Measurements from ENCODE around the gene NEURL1B.

DNA sequence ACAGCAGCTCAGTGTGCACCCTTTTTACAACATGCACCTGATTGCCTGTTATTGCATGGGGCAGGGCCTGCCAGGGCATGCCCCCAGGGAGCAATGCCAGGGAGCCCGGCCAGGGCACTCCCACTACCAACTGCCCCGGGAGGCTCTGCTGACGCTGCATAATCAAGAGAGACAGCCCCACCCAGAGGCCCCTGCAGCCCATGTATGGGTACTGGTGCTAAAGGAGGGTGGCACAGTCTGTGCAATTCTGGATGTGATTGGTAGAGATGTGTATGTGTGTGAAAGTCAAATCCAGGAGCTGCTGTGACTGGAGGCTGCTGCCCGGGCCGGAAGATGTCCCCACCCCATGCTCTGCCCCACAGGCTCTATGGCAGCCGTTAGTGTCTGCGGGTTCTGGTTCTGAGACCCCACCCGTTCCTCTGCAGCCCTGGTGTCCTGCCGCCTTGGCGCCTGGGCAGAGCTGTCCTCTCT, 3.9 kb upstream of the NEURL1B start:
- TF ChIP-seq, protein P1, sequence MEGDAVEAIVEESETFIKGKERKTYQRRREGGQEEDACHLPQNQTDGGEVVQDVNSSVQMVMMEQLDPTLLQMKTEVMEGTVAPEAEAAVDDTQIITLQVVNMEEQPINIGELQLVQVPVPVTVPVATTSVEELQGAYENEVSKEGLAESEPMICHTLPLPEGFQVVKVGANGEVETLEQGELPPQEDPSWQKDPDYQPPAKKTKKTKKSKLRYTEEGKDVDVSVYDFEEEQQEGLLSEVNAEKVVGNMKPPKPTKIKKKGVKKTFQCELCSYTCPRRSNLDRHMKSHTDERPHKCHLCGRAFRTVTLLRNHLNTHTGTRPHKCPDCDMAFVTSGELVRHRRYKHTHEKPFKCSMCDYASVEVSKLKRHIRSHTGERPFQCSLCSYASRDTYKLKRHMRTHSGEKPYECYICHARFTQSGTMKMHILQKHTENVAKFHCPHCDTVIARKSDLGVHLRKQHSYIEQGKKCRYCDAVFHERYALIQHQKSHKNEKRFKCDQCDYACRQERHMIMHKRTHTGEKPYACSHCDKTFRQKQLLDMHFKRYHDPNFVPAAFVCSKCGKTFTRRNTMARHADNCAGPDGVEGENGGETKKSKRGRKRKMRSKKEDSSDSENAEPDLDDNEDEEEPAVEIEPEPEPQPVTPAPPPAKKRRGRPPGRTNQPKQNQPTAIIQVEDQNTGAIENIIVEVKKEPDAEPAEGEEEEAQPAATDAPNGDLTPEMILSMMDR (conservative IDR thresholded peaks at IDR 0.05 in 1 of 2, IDR thresholded peaks at IDR 0.05 in 1 of 2; ENCODE audit: extremely low read depth in 1 of 2, insufficient read depth in 1 of 2, low read depth in 1 of 2, low read length in 2 of 2), result peak in 1 of 2 donors; percentile 47
- TF ChIP-seq EZH2 (IDR thresholded peaks at IDR 0.05; ENCODE audit: borderline replicate concordance, low read length), result no peak
